T-helper 2 cell treated with Interferon-gamma antibody and Interleukin-4, amounts not matched to agents 100 ng/mL and 5 ng/mL, for 36 hours (primary cell): ENCODE results near the gene SCGB2B2. TPM values are rescaled to one million over a fixed set of nuclear protein-coding genes. Genes with fewer than 3 reads are reported as not detected.
"Not testable (repeated sequence)": the region's sequence is repeated elsewhere in the genome, so short reads cannot be mapped to it uniquely, and the experiment has no call there.

ENCODE experiments used
- intact Hi-C: fragments of 100-400 bp; cut with micrococcal nuclease; formaldehyde crosslinking; loops from one replicate; pipeline ENCODE4 v1.15.1; 2023
- total RNA-seq: library from RNA; stranded (reverse); gene quantifications from 2 replicates; pipeline ENCODE4 v1.2.3, GENCODE V29; 2022

SCGB2B2 gene
- 0.25 and 0.77 TPM in 2 replicates for total RNA-seq

GRCh38 chr19:34676697-34677385, at the start of gene SCGB2B2:
Gene SCGB2B2 (minus strand): TSS chr19:34677159. CDS start chr19:34594563, 82,596 bp downstream.
- intact Hi-C loops, result loop anchor here (1.0 to 10.0 kb wide), 6 partner anchors 10 to 502 kb away; partner anchors contain the start of genes LSM14A, ZNF599 and ZNF792

GRCh38 chr19:34725400-34725799, 48.4 kb upstream of the SCGB2B2 start:
- intact Hi-C loops, result no loop called here

GRCh38 chr19:34722353-34722752, 45.4 kb upstream of the SCGB2B2 start:
- intact Hi-C loops, result no loop called here

- intact Hi-C loops, result no loop called here
Measured at GRCh38 chr19:34715357-34715756, 38.4 kb upstream of the SCGB2B2 start.

- intact Hi-C loops, result no loop called here
Measured at GRCh38 chr19:34713262-34713637, 36.3 kb upstream of the SCGB2B2 start.

- intact Hi-C loops, result loop anchor here (1.0 kb wide), 3 partner anchors 35 to 211 kb away; partner anchors contain the start of genes SCGB2B2 and ZNF302
Measured at GRCh38 chr19:34712395-34713261, 35.7 kb upstream of the SCGB2B2 start.

- intact Hi-C loops, result loop anchor here (1.0 kb wide), 3 partner anchors 35 to 211 kb away; partner anchors contain the start of genes SCGB2B2 and ZNF302
Measured at GRCh38 chr19:34711890-34712289, 34.9 kb upstream of the SCGB2B2 start.

- intact Hi-C loops, result no loop called here
Measured at GRCh38 chr19:34707661-34708060, 30.7 kb upstream of the SCGB2B2 start.

GRCh38 chr19:34692549-34692948, 15.6 kb upstream of the SCGB2B2 start:
- intact Hi-C loops, result no loop called here

- intact Hi-C loops, result no loop called here
Measured at GRCh38 chr19:34690372-34690771, 13.4 kb upstream of the SCGB2B2 start.

GRCh38 chr19:34688592-34688991, 11.6 kb upstream of the SCGB2B2 start:
- intact Hi-C loops, result no loop called here

GRCh38 chr19:34687348-34687747, 10.4 kb upstream of the SCGB2B2 start:
- intact Hi-C loops, result no loop called here

- intact Hi-C loops, result no loop called here
Measured at GRCh38 chr19:34686455-34686854, 9.5 kb upstream of the SCGB2B2 start.

GRCh38 chr19:34685266-34685665, 8.3 kb upstream of the SCGB2B2 start:
- intact Hi-C loops, result not testable (repeated sequence)

GRCh38 chr19:34681478-34681877, 4.5 kb upstream of the SCGB2B2 start:
- intact Hi-C loops, result no loop called here

GRCh38 chr19:34678421-34678820, 1.5 kb upstream of the SCGB2B2 start:
- intact Hi-C loops, result loop anchor here (5.0 to 10.0 kb wide), 2 partner anchors 284 to 504 kb away; partner anchors contain the start of genes LSM14A and ZNF792

- intact Hi-C loops, result loop anchor here (5.0 to 10.0 kb wide), 2 partner anchors 284 to 503 kb away; partner anchors contain the start of genes LSM14A and ZNF792
Measured at GRCh38 chr19:34678085-34678412, 1.1 kb upstream of the SCGB2B2 start.

GRCh38 chr19:34677386-34678084, 576 bp upstream of the SCGB2B2 start, which contains the start of gene ZNF302:
Gene ZNF302 (plus strand): TSS chr19:34677678. CDS start chr19:34678805, 1,127 bp downstream.
- intact Hi-C loops, result loop anchor here (1.0 to 10.0 kb wide), 6 partner anchors 10 to 503 kb away; partner anchors contain the start of genes LSM14A, ZNF599 and ZNF792

- intact Hi-C loops, result loop anchor here (5.0 to 10.0 kb wide), 2 partner anchors 286 to 501 kb away; partner anchors contain the start of genes LSM14A and ZNF792
Measured at GRCh38 chr19:34675919-34676318, 1.0 kb downstream of the SCGB2B2 start.

GRCh38 chr19:34675250-34675649, 1.7 kb downstream of the SCGB2B2 start:
- intact Hi-C loops, result loop anchor here (5.0 to 10.0 kb wide), 2 partner anchors 287 to 500 kb away; partner anchors contain the start of genes LSM14A and ZNF792

- intact Hi-C loops, result loop anchor here (10.0 kb wide), 1 partner anchor 499 kb away; the partner anchor contains the start of gene LSM14A
Measured at GRCh38 chr19:34673590-34673989, 3.4 kb downstream of the SCGB2B2 start.
